Astrocyte (in vitro differentiated cells and primary cell): ENCODE data around the gene PCTP. TPM values are rescaled to one million over a fixed set of nuclear protein-coding genes. Genes with fewer than 3 reads are reported as not detected.

Source experiments
- DNase-seq: peaks from one replicate; pipeline ENCODE4 v3.0.0-alpha.2; 2010; ENCODE audit warnings: low read depth
- FAIRE-seq: peaks from 2 replicates; lab custom pipeline; 2011; peaks lifted over from hg19 to GRCh38; lab: Jason Lieb, UNC
- H2AFZ ChIP-seq: 2 replicates; pipeline ENCODE4 v1.6.0; 2012; ENCODE audit warnings: low read depth, low read length, inconsistent platforms
- H3K27ac ChIP-seq: 2 replicates; pipeline ENCODE4 v1.5.1; 2011; ENCODE audit warnings: low read depth, low read length, inconsistent platforms
- H3K27me3 ChIP-seq: 2 replicates; pipeline ENCODE4 v1.6.0; 2011; ENCODE audit warnings: low read length, inconsistent platforms; ENCODE audit not compliant: insufficient read depth
- H3K36me3 ChIP-seq: 2 replicates; pipeline ENCODE4 v1.5.1; 2011; ENCODE audit warnings: low read length, inconsistent platforms; ENCODE audit not compliant: insufficient read depth
- H3K4me1 ChIP-seq: 2 replicates; pipeline ENCODE4 v1.5.1; 2011; ENCODE audit warnings: low read length, inconsistent platforms; ENCODE audit not compliant: insufficient read depth
- H3K4me2 ChIP-seq: 2 replicates; pipeline ENCODE4 v1.6.0; 2012; ENCODE audit warnings: low read length, inconsistent platforms
- H3K4me3 ChIP-seq: 2 replicates; pipeline ENCODE4 v1.5.1; 2011; ENCODE audit warnings: low read depth, mild to moderate bottlenecking, low read length, inconsistent platforms; ENCODE audit not compliant: insufficient read depth
- H3K79me2 ChIP-seq: 2 replicates; pipeline ENCODE4 v1.6.0; 2012; ENCODE audit warnings: mild to moderate bottlenecking, low read length, inconsistent platforms; ENCODE audit not compliant: insufficient read depth
- H3K9ac ChIP-seq: 2 replicates; pipeline ENCODE4 v1.6.0; 2012; ENCODE audit warnings: mild to moderate bottlenecking, low read length, inconsistent platforms
- H3K9me3 ChIP-seq: 2 replicates; pipeline ENCODE4 v1.5.1; 2012; ENCODE audit warnings: low read depth, mild to moderate bottlenecking, low read length, inconsistent platforms; ENCODE audit not compliant: insufficient read depth
- H4K20me1 ChIP-seq: 2 replicates; pipeline ENCODE4 v1.6.0; 2012; ENCODE audit warnings: low read length, inconsistent platforms; ENCODE audit not compliant: insufficient read depth
- H3K27ac Mint-ChIP-seq: one replicate; pipeline ENCODE4 v1.8.0; 2021; ENCODE audit warnings: mild to moderate bottlenecking, mixed read lengths; ENCODE audit not compliant: unreplicated experiment
- H3K27me3 Mint-ChIP-seq: one replicate; pipeline ENCODE4 v1.8.0; 2021; ENCODE audit warnings: low read depth, mixed read lengths; ENCODE audit not compliant: unreplicated experiment
- H3K36me3 Mint-ChIP-seq: one replicate; pipeline ENCODE4 v1.8.0; 2021; ENCODE audit warnings: low read depth, mixed read lengths; ENCODE audit not compliant: unreplicated experiment
- H3K4me1 Mint-ChIP-seq: one replicate; pipeline ENCODE4 v1.8.0; 2021; ENCODE audit warnings: low read depth, mixed read lengths; ENCODE audit not compliant: unreplicated experiment
- H3K4me3 Mint-ChIP-seq: one replicate; pipeline ENCODE4 v1.8.0; 2021; ENCODE audit warnings: mild to moderate bottlenecking, moderate library complexity, mixed read lengths; ENCODE audit not compliant: unreplicated experiment
- H3K9me3 Mint-ChIP-seq: one replicate; pipeline ENCODE4 v1.8.0; 2021; ENCODE audit warnings: mild to moderate bottlenecking, mixed read lengths; ENCODE audit not compliant: unreplicated experiment
- CTCF ChIP-seq: IDR thresholded peaks from 2 replicates; pipeline ENCODE4 v1.5.1; 2011; ENCODE audit warnings: low read depth, mild to moderate bottlenecking, inconsistent platforms, low read length, moderate library complexity; ENCODE audit not compliant: insufficient read depth
- EZH2 ChIP-seq: IDR thresholded peaks from 2 replicates; pipeline ENCODE4 v1.6.1; 2012; ENCODE audit warnings: mild to moderate bottlenecking, low read length, inconsistent platforms; ENCODE audit not compliant: insufficient read depth
- total RNA-seq: library from RNA; stranded (reverse); gene quantifications from 2 replicates; pipeline ENCODE4 v1.2.1, GENCODE V29; 2021

The PCTP gene
- total RNA-seq, 1 donor from 2014 or later = 16.4 TPM

- H2AFZ ChIP-seq = no peak overlapping the region
- peaks cover 49% of the 10 kb centered on the region for H4K20me1 ChIP-seq
- TF ChIP-seq CTCF (no peak), EZH2 (no peak)
- H3K27me3 ChIP-seq = no peaks in the 10 kb centered on the region
- no peaks in the 10 kb centered on the region for H3K4me1 Mint-ChIP-seq
- no peak overlapping the region for H3K27ac Mint-ChIP-seq
- H3K9me3 Mint-ChIP-seq = no peaks in the 10 kb centered on the region
- no peak for FAIRE-seq
- peaks cover 2% of the 10 kb centered on the region for H3K36me3 ChIP-seq
- H3K4me2 ChIP-seq = no peak overlapping the region
- no peaks in the 10 kb centered on the region for H3K4me1 ChIP-seq
- H3K9me3 ChIP-seq = no peaks in the 10 kb centered on the region
- H3K27me3 Mint-ChIP-seq = no peaks in the 10 kb centered on the region
- H3K4me3 Mint-ChIP-seq = no peak overlapping the region
- H3K27ac ChIP-seq = no peak overlapping the region
- peaks cover 58% of the 10 kb centered on the region for H3K79me2 ChIP-seq
- H3K9ac ChIP-seq = no peak overlapping the region
- DNase-seq = no peak
- H3K4me3 ChIP-seq = no peak overlapping the region
- peaks cover 4% of the 10 kb centered on the region for H3K36me3 Mint-ChIP-seq
Measured at GRCh38 chr17:55757659-55758058, 6.8 kb downstream of the PCTP start.

GRCh38 chr17:55758171-55758570, 7.3 kb downstream of the PCTP start:
- Histone ChIP-seq H4K20me1 (peaks cover 46% of the 10 kb centered on the region), H3K4me3 (no peak overlapping the region), H3K27ac (no peak overlapping the region), H2AFZ (no peak overlapping the region), H3K36me3 (peaks cover 2% of the 10 kb centered on the region), H3K4me2 (no peak overlapping the region), H3K9me3 (no peaks in the 10 kb centered on the region), H3K9ac (no peak overlapping the region), H3K27me3 (no peaks in the 10 kb centered on the region), H3K4me1 (no peaks in the 10 kb centered on the region), H3K79me2 (peaks cover 53% of the 10 kb centered on the region)
- Mint-ChIP-seq H3K36me3 (peaks cover 4% of the 10 kb centered on the region), H3K4me3 (no peak overlapping the region), H3K27me3 (no peaks in the 10 kb centered on the region), H3K27ac (no peak overlapping the region), H3K9me3 (no peaks in the 10 kb centered on the region), H3K4me1 (no peaks in the 10 kb centered on the region)
- DNase-seq (no peak), FAIRE-seq (no peak)
- TF ChIP-seq EZH2 = no peak
- TF ChIP-seq CTCF = no peak

GRCh38 chr17:55760643-55761355, 9.9 kb downstream of the PCTP start:
- H3K36me3 ChIP-seq = no peaks in the 10 kb centered on the region
- no peak overlapping the region for H3K4me2 ChIP-seq
- FAIRE-seq (no peak), DNase-seq (no peak)
- no peak overlapping the region for H3K9ac ChIP-seq
- no peak overlapping the region for H3K27ac ChIP-seq
- Mint-ChIP-seq H3K27me3 (no peaks in the 10 kb centered on the region), H3K9me3 (no peaks in the 10 kb centered on the region), H3K27ac (no peak overlapping the region), H3K4me1 (no peaks in the 10 kb centered on the region), H3K36me3 (no peaks in the 10 kb centered on the region), H3K4me3 (no peak overlapping the region)
- no peak overlapping the region for H2AFZ ChIP-seq
- H3K27me3 ChIP-seq = no peaks in the 10 kb centered on the region
- no peaks in the 10 kb centered on the region for H3K9me3 ChIP-seq
- TF ChIP-seq CTCF = no peak
- no peak for TF ChIP-seq EZH2
- peaks cover 42% of the 10 kb centered on the region for H3K79me2 ChIP-seq
- peaks cover 63% of the 10 kb centered on the region for H4K20me1 ChIP-seq
- H3K4me1 ChIP-seq = no peaks in the 10 kb centered on the region
- no peak overlapping the region for H3K4me3 ChIP-seq
